NK-92 (cell line): ENCODE measurements around the gene LPP.

Experiments
- DNase-seq: peaks from one replicate; lab custom pipeline; 2025; ENCODE audit not compliant: unreplicated experiment; lab: John Stamatoyannopoulos, UW

LPP gene

GRCh38 chr3:188812198-188812597, 658.2 kb downstream of the LPP start:
- DNase-seq: no peak

DNA sequence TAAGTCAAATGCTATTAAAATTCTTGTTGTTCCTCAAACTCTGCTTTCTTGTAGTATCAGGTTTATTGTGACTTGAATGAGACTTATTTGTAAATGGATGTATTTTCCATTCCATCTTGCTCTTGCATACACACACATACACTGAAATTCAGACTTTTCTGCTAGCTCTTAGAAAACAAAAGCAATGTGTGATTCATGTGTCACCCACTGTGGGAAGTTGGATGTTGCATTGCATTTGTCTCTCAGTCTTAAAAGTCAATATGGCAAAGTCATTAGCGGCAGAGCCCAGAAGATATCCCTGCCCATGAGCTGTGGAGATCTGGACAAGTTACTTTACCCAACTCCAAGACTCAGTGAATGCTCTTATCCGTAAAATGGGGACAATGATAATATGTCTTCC, 660.6 kb downstream of the LPP start:
- no peak for DNase-seq

DNA sequence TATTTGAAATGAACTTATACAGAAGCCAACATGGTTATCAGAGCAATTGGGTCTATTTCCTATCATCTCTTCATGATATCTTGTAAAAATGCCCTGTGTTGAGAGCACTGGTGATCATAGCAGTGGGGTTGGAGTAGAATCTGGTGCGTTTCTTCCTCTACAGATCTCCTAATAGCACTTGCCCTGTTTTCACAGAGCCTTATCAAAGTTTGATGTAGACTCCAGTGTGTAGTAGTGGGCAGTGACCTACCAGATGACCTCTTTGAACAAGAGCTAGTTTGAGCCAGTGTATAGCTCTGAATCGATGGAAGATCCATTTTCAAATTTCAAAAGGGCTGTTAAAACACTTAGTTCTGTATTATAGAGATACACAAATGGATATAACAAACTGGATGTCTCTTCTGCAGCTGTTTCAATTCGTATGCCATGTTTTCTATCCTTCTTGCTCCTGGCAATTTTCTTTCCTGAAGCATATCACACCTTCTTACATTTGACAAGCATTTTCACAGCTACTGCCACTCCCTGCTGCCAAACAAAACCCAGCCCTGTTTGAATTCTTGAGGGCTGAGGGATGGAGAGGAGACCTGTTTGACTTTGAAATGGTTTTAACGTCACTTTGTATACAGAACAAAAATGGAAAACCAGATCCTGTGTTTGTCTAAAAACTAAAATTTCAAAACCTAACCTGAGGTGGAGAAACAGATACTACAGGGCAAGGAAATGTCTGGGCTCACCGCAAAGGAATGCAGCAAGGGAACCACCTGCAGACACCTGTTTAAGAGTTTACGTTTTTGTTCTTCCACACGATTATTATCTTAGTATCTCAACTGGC, 663.4 kb downstream of the LPP start:
- no peak for DNase-seq

DNA sequence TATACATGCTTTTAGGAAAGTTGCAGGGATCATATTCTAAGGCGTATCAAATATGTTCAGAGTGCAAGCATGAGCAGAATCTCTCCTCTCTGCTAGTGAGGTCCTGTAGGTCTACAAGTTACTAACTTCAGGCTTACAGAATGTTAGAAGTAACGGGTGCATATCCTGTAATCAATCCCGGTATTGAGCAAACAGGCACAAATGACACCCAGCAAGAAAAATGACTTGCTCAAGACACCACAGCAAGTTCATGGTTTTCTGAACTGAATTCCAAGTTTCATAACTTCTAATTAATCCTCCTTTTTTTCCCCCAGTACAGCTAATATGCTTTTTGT, 663.9 kb downstream of the LPP start:
- DNase-seq: no peak

GRCh38 chr3:188818282-188818681, 664.3 kb downstream of the LPP start:
- DNase-seq: no peak

- no peak for DNase-seq
Observed at GRCh38 chr3:188819939-188820338, 666.0 kb downstream of the LPP start.

GRCh38 chr3:188822004-188822403, 668.0 kb downstream of the LPP start:
- DNase-seq: no peak

DNA sequence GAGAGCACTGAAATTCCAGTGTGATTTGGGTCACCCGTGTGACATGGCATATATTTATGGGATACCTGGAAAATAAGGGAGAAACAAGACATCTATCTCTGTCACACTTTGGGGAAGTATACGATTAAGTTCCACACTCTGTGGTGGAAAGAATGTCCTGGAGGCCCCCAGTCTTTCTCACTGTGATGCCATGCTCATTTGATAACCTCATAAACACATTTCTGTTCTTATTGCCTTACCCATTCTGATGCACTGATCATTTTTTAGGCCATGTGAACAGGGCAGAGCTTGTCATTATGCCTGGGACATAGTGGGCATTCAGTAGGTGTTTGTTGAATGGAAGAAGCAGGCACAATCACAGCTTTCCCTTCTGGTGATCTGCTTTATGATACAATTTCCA, 668.5 kb downstream of the LPP start:
- DNase-seq: no peak

DNA sequence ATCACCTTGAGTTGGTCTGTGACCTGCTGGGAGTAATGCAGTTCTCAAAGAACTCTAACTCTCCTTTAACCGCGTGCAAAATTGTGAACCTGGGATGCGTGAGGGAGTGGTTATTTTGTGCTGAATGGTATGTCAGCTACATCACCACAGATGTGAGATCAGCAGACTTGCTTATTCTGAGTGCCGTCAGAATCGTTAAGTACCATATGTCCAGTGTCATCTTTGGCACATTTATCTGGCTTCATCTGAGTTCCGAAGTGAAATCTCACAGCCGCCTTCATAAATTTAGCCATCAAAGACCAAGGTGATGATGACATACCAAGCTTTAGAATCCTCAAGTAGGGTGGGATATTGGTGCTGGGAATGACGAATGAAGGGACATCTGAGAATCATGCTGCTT, 670.6 kb downstream of the LPP start:
- no peak for DNase-seq

- no peak for DNase-seq
Observed at GRCh38 chr3:188825901-188826300, 671.9 kb downstream of the LPP start.

GRCh38 chr3:188826574-188826973, 672.6 kb downstream of the LPP start:
- DNase-seq: no peak

DNA sequence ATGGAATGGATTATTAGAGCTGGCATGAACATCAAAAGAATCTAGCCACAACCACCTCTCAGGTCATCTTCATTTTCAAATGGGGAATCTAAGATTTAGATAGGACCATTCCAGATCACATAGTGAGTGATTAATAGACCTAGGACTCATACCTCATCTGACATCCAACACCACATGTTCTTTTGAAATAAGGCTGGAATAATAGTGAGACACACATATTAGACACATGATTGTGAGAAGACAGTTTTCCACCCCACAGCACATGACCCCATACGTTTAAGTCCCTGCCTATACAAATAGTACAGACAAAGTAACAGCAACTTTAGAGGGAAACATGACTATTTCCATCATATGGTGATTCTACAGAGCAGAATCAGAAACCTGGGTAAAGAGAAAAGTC, 673.1 kb downstream of the LPP start:
- no peak for DNase-seq

DNA sequence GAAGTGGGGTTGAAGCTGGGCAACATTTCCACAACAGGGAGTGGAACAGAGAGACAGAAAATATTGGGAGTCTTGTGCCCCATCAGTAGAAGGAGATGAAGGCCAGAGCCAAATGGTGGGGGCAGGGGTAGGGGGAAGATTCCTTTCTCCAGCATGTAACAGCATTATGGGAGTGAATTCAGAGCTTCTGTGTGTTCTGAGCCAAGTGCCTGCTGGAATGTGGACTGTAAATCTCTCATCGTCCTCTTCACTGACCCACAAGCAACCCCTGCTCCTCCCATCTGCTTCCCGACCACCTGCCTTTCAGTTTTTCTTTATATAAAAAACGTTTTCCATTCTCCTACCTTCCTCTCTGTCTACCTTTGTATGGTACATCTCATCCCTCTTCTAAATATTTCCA, 673.6 kb downstream of the LPP start:
- DNase-seq: no peak

DNA sequence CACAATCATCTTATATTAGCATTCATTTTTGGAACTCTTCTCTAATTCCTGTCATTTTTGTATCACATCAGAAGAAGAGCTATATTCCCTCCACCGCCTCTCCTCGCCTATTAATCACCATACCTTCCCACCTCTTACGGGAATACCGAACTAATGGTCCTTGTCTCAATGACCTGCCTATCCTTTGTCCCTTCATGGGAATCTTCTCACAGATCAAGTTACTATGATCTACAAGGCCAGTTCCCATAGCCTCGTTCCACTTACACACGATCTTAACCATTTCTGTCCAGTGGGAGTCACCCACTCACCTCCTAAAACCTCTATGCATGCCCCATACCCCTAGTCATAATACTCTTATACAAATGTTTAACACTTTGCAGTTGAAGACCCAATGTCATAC, 675.2 kb downstream of the LPP start:
- no peak for DNase-seq

DNA sequence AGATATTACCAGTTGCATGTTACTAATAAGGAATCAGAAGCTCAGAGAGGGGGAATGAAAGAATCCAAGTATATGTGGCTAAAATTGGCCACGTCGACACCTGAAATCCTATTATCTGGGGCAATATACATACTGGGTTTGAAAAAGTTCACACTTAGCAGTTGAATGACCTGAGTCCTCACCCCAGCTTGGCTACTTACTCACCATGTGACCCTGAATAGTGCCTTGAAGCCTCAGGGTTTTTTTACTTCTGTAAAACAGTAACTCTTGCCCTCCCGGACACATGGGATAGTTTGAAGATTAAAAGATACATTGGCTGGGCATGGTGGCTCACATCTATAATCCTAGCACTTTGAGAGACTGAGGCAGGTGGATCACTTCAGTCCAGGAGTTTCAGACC, 675.6 kb downstream of the LPP start:
- no peak for DNase-seq

GRCh38 chr3:188830893-188831292, 676.9 kb downstream of the LPP start:
- no peak for DNase-seq

DNA sequence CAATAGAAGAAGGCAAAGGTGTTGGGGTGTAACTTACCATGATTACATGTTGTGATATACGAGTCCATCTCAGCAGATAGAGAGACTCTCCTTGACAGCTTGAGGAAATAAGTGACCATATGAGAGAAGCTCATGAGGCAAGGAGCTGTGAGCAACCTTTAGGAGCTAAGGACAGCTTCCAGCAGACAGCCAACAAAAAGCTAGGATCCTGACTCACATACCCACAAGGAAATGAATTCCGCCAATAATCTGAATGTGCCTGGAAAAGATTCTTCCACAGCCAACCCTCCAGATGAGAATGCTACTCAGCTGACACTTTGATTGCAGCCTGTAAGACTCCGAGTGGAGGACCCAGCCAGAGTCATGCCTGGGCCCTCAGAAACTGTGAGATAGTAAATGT, 678.2 kb downstream of the LPP start:
- DNase-seq: no peak

DNA sequence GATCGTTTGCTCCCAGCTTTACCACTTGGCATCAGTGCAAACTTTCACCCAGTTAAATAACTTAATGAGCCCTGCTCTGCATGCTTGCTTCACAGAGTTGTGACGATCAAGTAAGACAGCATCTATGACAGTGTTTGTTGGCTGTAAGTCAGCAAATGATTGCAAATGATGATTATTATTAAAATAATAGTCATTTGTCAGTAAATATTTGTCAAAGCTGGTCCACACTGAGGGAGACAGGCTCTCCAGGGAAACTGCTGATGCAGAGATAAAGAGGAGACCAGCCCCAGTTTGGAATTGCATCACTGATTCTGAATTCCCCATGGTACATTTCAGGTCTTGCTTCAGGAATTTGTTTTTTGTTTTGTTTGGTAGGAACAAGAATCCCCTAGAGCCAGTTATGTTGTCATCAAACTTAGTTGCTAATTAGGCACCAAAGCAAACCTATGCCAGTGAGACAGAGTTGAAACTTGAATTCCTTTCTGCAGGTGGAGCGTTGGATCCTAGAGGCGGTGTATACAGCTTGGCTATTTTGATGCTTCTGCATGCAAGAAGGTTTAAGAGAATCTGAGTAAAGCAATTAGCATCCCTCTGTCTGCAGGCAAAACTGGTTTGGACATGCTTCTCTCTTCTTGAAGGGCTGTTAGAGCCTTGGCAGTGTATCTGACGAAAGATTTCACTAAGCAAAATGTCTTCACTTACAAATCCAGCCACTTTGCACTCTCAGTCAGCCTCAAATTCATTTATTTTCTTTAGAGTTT, 679.2 kb downstream of the LPP start:
- DNase-seq: no peak

DNA sequence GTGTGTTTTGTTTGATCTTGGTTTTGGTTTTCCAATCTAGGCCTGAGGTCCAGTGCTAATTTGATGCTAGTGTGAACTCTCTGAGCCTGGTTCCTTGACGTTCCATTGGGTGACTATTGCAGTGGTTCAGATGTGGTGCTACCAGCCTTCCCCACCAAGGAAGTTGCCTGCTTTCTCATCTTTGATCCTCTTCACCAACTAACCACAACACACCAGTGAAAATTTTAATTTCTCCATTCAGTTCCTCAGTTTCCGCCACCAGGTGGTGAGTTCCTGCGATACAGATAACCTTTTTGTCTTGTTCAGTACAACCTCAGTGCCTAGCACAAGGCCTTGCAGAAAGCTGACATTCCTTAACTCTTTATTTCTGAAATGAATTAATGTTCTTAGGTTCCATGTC, 680.4 kb downstream of the LPP start:
- no peak for DNase-seq

DNA sequence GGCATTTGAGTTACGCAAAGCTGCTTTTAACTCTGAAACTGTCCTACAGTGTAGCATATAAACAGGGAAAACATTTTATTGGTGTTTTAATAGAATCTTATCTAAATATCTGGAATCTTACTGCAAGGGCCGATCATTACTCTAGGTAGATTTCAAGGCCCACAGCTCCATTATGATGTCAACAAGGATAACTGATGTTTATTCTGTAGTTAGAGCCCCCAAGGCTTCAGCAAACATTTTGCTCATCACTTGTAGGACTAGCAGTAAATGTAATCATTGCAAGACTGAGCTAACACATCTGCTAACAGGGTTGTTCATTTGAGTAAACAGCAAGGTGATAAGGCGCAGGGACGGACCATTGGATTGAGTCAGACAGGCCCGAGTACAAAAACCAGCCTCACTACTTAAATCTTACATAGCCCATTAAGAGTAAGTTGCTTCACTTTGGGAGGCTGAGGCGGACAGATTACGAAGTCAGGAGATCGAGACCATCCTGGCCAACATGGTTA, 685.3 kb downstream of the LPP start:
- DNase-seq: no peak

GRCh38 chr3:188840290-188840689, 686.3 kb downstream of the LPP start:
- DNase-seq: no peak

- no peak for DNase-seq
Observed at GRCh38 chr3:188841906-188842305, 687.9 kb downstream of the LPP start.
